Measurements from ENCODE around the gene BCOR.

Gene BCOR

GRCh38 chrX:40006106-40007017 is 91.4 kb downstream of the BCOR start:
- peak in 4 of 51 donors; percentile 2 to 11 (median 7) for DNase-seq

GRCh38 chrX:40005292-40006011 is 92.3 kb downstream of the BCOR start:
- peak in 1 of 51 donors; percentile 2 for DNase-seq

- DNase-seq = no peak
These were observed 92.9 kb downstream of the BCOR start for GRCh38 chrX:40004921-40005291.

- DNase-seq = no peak
These were observed 93.6 kb downstream of the BCOR start for GRCh38 chrX:40004246-40004535.

GRCh38 chrX:40003428-40004245 is 94.1 kb downstream of the BCOR start:
- DNase-seq = no peak

- DNase-seq = no peak
These were observed 94.7 kb downstream of the BCOR start for GRCh38 chrX:40003071-40003427.

Measured in hypothalamus (tissue), 51 donors.